ENCODE results near the gene ACOX1.

The ACOX1 gene

DNA sequence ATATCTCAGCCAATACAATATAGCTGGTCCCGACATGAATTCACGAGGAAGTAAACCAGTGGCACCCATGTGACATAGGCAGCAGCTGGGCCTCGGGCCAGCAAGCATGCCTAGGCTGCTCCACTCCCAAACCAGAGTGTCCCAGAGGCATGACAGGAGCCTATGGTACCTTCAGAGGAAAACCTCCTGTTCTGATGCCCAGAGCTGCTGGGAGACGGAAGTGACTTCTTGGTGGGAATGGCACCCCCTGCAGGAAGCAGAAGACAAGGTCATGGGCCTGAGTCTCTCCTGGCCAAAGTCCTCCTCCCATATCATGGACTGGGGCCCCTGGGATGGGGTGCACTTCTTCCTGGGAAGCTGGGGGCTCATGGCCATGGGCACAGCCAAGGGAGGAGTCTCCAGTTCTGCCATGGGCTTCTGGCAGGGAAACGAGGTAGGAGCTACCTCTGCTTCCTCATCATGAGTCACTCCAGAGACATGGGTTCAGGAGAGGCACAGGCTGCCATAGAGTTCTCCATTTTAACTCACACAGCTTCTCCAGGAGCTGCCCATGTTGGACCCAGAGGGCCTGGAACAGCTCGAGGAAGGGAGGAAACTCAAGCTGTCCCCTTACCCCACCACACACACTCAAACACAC, 51.6 kb downstream of the ACOX1 start:
- DNase-seq, result no peak

DNA sequence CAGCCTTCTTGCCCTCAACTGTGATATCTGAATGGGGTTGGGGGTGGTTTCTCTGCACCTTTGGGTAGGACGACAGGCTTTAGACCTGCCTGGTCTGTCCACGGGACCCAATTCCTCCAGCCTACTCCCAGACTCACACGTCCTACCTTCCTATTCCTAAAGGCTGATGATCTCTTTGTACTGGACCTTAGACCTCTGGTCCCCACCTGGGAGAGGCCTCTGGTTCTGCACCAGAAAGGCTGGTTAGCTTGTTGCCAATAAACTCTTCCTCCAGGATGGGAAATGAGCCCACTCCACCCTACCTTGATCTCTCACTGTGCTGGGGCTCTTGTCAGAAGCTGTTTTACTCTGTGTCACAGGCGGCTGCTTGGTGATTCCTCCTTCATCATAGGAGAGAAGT, 52.5 kb downstream of the ACOX1 start:
- no peak for DNase-seq

DNA sequence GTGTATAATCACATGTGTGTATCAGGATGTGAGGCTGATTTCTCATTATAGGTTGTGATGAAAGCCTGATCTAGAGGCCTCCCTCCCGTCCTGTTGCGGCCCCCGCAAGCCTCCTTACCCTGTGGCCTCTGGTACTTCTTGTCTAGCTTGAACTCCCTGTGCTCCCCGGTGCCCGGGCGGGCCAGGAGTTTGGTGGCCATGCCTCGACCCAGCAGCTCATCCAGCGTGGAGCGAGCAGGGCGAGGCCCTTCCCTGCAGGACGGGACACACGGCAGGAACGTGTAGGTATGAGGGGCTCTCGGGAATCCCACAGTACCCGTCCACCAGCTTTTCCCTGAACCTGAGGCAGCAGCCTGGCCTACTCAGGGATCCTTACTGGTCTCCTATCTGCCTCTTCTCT, 53.1 kb downstream of the ACOX1 start:
- DNase-seq, result no peak

DNA sequence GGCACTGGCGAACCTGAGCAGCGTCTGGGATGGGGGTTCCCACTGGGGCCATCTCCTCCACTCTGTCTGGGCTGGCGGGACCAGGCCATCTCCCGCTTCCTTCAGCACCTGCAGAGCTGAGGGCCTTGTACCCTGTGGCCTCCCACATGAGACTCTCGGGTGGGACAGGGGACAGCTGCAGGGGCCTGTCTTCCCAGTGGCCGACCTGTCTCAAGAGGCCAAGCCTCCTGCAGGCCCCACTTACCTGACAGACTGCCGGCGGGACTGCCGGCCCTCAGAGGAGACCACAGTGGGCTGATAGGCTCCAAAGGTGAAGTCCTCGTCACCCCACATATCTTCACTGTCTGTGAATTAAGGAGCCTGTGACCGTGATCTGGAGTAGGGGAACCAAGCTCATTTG, 53.9 kb downstream of the ACOX1 start:
- no peak for DNase-seq

DNA sequence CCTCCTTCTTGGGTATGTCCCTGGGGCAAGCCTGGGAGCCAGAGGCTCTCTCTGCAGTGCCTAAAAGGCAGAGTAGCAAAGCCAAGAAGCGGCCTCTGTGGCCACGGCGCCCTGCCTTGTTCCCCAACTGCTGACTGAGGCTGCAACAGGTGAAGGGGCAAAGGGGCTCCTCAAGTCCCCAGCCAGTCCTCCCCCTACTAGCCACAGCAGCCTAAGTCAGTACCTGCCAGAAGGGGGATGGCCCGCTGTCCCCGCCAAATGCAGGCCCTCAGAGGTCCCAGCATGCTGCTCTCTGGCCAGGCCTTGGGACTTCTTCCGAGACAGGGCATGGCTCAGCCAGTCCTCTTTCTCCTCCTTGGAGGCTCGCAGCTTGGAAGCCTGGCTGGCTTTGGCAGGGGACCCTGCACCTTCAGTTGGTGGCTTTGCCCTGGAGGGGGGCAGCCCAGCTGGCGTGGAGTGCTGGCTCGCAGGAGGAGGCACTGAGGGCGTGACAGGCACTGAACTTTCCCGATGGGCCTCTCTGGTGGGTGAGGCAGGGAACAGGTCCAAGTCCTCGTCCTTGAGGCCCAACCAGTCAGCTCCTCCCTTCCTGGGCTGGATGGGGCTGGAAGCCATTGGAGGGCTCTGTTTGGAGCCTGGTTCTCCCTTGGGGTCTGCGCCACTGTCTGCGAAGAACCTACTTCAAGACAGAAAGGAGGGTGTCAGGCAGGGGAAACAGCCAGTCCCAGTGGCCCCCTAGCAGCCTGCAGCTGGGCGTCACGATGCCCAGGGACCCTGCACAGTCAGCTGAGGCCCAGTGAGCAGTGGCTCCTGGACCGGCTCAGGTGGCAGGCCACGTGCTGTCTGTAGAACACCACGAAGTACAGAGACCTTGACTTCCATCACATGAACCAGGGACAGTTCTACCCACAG, 55.7 kb downstream of the ACOX1 start:
- DNase-seq, result no peak

DNA sequence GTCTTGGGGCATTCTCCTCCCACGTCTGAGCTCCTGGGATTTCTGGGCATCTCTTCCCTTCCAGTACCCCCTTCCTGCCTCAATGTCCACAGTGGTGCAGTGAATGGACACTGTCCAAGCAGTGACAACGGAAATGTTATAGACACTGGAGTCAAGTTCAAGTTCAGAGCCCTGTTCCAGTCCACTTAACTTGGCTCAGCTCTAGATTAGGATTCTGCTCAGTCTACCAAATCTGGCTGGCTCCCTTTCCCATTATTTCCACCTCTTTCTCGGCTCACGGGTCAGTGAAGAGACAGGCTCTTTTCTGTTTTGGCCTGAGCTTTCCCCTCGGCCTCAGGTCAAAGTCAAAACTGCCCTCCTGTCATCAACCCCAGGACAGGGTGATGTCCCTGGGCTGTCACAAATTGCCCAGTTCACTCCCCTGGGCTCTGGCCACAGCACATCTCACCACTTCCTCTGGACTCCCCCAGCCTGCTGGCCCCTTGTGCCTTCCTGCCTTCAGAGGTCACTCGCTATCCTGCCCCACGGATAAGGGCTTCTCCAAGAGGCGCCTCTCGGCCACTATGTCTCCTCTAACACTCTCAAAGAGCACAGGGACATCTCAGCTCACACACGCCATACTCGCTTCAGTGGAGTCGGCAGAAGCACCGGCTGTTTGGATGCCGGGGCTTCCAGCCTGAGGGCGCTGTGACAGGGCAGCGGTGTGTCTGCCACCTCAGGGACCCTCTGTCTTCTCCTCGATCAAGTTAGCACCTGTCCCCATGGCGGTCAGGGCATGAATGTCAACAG, 56.6 kb downstream of the ACOX1 start:
- DNase-seq, result no peak

DNA sequence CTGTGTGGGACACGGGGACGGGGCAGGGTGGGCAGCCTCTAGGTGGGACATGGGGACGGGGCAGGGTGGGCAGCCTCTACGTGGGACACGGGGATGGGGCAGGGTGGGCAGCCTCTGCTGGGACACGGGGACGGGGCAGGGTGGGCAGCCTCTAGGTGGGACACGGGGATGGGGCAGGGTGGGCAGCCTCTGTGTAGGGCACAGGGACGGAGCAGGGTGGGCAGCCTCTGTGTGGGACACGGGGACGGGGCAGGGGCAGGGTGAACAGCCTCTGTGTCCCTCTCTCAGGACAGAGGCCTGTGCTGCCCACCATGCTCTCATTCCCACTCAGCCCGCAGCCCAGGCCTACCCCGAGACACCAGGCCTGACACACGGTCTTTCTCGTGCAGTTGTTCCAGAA, 57.4 kb downstream of the ACOX1 start:
- DNase-seq, result no peak

DNA sequence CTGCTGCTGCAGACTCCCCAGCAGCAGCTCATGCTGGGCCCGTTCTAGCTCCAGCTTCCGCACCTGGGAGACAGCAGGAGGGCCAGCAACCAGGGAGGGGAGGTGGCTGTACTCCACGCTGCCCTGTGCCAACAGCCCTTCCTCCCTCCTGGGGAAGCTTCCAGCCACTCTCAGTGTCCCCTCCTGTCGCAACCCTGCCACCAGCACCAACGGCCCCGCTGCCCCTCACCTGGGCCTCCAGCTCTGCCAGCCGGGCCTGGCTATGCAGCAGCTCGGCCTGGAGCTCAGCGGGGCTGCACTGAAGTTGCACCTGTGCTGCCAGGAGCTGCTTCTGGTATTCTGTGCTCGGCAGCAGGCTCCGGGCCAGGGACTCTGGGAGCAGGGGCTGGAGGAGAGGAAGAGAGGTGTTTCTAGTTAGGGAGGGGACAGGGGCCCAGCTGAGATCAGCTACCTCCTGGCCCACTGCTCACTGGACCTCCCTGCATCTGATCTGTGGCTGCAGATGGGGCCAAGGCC, 58.9 kb downstream of the ACOX1 start:
- DNase-seq, result no peak

DNA sequence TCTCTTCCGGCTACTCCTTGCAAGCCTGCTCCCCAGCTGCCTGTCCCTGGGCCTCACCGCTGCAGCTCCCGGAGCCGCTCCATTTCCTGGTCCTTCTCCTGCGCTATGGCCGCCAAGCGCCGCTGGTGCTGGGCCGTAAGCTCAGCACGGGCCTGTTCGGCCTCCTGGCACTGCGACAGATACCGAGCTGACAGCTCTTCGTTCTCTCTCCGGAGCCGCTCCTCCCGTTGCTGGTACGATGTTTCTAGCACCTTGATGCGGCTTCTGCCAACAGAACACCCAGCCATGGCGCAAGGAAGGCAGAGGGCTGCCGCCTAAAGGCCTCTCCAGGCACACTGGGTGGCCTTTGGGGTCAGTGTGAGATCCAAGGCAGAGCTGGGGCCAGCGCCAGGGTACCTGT, 59.4 kb downstream of the ACOX1 start:
- DNase-seq, result no peak

DNA sequence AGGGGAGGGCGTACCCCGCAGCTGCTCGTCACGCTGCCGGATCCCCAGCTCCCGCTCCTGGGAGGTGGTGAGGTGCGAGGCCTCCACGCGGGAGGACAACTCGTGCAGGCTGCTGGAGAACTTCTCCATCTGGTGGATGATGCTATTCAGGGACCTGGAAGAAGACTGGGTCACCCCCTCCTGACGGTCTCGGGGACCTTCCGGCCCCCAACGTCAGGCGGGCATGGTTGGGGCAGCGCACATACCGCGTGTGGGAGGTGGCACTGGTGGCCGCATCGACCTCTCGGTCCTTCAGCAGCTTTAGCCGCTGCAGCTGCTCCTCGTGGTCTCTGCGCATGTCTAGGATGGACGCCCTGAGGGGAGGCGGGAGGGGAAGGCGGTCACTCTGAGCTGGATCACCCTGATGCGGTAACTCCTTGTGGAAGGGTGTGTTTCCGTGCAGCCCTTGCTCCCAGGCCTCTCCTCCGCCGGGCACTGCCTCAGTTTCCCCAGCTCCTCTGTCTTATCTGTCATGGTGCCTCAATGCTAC, 61.0 kb downstream of the ACOX1 start:
- no peak for DNase-seq

DNA sequence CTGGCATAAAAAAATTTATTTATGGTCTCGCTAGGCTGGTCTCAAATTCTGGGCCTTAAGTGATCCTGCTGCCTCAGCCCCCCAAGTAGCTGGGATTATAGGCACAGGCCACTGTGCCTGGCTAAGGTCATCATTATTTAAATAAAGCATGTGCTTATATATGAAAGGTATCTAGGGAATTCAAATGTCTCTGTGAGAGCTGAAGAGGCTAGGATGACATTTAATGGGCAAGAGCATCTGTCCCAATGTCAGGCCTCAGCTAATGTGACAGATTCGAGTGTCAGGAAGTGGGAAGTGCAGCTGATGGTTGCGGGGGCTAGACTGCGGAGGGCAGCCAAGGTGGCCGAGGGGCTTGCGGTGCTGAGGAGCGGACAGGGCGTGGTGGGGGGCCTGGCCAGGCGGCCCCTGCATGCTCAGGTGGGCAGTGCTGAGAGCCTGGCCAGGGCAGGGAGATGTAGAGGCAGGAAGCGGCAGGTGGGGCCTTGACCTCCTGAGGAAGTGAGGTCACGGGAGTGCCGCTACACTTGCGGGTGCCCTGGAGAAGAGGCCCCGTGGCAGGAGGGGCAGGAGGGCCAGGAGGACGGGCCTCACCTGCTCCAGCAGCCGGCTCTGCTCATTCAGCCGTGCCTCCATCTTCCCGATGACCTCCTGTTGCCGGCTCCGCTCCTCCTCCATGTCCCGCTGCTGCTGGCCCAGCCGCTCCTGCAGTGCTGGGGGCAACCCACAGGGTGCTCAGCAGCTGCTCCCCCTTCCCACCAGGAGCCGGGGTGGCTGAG, 61.6 kb downstream of the ACOX1 start:
- no peak for DNase-seq

DNA sequence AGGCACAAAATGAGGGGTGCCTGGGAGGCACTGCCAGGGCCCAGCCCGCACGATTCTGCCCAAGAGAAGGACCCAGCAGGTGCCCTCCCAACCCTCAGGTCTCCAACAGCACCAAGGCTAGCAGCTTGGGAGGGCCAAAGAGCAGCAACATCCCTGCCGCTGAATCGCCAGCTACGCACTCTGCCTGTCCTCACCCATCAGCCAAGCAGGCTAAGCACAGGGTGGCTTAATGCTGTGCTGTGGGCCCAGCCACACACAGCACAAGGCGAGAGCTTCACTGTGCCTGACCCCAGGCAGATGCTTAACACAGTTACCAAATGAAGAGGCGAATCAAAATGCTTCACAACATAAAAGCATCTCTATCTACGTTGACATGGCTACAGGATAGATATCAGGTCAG, 63.7 kb downstream of the ACOX1 start:
- DNase-seq, result no peak

DNA sequence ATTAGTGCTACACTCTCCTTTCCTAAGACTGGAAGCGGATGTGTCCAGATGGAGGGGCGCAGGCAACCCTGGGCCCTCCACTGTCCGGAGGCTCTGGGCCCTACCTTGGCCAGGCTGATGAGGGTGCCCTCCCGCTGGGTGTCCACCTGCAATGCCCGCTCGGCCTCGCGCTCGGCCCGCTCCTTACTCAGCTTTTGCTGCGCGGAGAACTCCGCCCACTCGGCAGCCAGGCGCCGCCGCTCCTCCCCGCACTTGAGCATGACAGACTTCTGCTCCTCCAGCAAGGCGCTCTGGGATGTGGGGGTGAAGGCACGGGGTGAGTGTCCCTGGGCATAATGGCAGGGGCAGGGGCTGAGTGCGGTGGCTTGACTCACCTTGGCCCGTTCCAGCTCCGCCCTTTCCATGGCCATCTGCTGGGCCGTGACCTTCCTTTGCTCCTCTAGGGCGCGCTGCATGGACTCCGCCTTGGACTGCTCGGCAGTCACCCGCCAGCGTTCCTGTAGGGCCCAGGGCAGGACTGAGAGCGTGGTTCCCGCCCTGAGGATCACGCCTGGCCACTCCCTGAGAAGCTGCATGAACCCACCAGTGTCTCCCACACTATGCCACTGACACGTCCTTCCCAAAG, 64.2 kb downstream of the ACOX1 start:
- DNase-seq, result no peak

DNA sequence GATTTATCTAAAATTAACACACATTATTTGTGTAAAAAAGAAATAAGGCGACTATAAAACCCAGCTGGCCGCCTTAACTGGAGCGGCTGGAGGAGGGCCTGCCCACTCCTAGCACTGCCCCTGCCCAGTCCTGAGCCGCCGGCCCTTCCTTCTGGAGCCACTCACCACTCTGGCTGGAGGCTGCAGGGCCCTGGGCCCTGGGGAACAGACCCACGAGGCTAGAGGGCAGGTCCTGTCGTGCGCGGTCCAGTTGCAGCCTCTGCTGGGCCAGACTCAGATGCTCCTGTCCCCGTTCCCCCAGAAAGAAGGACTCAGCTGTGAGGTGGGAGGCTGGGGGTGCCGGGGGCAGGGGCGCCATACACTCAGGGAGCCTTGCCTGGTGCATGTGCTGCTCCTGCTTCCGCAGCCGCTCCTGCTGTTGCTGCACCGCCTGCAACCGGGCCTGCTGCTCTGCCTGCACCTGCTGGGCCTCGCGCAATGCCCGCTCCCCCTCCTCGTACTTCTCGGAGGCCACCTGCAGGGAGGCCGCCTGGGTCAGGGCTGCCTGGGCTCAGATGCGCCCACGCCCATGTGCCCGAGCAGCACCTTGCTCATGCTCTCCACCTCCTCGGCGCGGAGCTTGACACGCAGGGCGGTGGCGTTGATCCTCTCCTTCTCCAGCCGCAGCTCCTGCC, 65.3 kb downstream of the ACOX1 start:
- no peak for DNase-seq

DNA sequence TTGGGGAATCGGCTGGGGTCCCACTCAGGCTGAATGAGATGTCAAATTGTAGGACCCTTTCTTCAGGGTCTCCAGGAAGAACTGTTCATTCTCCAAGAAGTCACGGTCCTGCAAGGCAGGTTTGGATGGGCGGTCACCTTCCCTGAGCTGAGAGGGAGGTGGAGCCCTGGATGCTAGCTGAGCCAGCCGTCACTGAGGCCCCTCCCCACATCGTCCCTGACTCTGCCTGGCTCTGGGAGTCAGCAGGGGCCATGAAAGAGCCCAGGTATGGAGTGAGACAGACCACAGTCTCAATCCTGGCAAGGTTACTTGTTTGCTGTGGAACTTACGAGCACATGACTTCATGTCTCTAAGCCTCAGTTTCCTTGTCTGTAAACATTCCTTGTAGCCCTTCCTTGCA, 68.3 kb downstream of the ACOX1 start:
- DNase-seq, result no peak

DNA sequence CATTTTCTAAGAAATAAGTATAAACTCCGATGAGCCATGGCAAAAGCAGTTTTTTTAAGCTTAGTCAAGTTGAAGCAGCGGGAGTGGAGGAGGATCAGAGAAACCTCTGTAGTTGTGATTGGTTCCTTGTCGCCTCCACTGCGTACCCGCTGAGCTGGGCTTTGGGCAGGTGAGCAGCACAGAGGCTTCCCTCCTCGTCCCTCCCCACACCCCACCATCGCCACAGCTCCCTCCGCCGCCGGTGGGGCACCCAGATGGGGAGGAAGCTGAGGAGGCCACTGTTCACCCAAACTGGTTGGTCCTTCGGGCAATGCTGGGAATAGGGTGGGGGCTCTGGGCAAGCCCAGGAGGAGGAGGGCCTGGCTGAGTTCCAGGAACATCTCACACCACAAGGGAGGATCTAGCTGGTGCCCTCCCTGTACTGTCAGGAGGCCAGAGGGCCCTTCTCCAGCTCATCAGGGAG, 69.1 kb downstream of the ACOX1 start:
- DNase-seq, result no peak

DNA sequence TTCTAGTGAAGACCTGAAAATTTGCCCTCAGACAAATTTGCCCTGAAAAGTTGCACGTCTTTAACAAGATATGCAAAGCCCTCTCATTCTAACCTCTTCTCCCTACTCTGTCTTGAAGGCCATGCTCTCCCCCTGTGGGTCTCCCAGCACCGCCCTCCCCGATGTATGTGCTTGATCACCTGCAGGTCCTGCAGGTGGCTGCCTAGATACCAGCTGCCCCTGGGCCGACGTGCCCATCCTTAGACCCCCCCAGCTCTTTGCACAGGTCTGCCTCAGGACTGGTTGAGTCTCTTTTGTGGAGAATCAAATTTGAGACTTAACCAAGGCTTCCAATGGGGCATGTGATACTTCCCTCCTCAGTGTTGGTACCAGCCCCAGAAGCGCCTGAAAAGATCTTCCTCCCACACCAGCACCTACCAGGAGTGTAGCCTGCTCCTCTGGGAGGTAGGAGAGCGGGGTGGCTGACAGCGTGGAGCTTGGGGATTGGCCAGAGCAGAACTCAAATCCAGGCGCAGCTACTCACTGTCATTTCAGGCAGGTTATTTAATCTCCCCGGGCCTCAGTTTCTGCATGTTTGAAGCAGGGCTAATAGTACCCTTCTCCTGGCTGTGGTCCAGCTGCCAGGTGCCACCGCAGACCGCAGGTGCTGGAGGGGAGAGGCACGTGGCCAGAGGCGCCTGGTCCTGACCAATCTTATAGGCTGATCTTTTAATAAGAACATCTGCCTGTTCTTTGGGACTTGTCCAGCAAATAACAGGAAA, 69.7 kb downstream of the ACOX1 start:
- no peak for DNase-seq

DNA sequence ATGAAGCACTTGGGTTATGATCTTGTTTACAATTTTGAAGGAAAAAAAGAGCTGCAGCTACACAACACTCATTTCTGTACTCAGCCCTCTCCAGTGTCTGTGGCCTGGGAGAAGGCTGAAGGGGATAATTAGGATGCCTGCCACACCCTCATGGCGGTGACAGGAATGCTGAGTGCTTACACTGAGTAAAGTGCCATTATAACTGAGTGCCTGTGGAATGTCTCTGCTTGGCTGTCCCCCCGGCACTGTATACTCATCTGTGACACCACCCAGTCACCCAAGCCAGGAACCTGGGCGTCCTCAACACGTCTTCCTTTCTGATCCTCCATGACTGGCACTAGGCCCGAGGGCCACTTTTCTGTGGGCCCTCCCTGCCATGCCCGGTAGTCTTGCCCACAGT, 70.8 kb downstream of the ACOX1 start:
- no peak for DNase-seq

DNA sequence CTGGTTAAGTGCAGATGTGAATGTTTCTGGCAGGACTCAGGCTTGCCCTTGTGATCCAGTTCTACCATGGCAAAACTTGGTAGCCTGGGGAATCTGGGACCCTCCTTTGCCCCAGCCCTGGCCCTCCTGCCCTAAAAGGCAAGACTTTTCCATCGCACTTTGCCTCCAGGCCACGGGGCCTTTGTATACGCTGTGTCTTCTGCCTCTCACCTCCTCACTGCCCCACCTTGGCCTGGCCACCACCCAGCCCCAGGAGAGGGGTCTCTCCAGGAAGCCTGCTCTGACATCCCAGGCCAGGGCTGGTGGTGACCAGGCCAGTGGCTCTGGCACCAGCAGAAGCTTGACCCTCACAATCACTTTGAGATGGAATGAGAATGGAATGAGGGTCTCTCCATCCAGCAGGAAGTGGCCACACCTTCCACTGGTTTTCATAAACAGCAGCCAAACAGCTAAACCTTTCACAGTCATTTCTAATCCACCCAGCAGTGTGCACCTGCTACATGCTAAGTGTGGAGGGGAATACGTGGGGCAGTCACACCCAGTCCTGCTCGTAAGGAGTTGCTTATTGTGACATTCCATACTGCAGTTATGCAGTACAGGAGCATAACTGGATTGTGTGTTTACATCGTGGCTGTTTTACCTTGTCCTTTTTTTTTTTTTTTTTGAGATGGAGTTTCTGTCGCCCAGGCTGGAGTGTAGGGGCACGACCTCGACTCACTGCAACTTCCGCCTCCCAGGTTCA, 72.7 kb downstream of the ACOX1 start:
- no peak for DNase-seq

Measured in fibroblast of upper back skin (primary cell).